ENCODE results near the gene SLC51A. TPM values are rescaled to one million over a fixed set of nuclear protein-coding genes. Genes with fewer than 3 reads are reported as not detected.
"Not testable (repeated sequence)": the region's sequence is repeated elsewhere in the genome, so short reads cannot be mapped to it uniquely, and the experiment has no call there.

SLC51A gene
- total and polyA plus RNA-seq, 9 of the 15 experiments (the other 6 are each of a cell fraction or from before 2014, with no cell fraction given), result 0.35 to 0.38 TPM; not detected in 7

DNA sequence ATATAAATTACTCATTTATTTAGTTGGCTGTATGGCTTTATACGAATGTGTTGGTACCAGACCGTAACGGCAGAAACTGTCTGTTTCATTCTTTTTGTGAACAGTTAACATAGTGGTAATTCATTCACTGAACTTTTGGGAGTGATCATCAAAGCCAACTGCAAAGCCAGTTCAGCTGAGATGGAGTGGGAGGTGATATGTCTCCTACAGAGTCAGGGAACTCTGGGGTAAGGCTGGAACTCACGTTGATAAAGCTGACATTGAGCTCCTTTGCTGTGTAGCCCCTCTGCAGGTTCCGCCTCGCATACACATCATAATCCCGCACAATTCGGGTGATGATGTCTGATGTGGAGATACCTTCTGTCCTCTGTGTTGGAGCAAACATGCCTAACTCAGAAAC lies 25.4 kb downstream of the SLC51A start (continued):
- TF ChIP-seq, protein P1, sequence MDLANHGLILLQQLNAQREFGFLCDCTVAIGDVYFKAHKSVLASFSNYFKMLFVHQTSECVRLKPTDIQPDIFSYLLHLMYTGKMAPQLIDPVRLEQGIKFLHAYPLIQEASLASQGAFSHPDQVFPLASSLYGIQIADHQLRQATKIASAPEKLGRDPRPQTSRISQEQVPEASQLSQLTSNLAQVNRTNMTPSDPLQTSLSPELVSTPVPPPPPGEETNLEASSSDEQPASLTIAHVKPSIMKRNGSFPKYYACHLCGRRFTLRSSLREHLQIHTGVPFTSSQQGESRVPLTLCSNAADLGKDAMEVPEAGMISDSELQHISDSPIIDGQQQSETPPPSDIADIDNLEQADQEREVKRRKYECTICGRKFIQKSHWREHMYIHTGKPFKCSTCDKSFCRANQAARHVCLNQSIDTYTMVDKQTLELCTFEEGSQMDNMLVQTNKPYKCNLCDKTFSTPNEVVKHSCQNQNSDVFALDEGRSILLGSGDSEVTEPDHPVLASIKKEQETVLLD (IDR thresholded peaks at IDR 0.05), result no peak
- TF ChIP-seq ZNF445 (CRISPR knock-in tag; IDR thresholded peaks at IDR 0.05; ENCODE audit: low read depth) (no peak), NCOA4 (IDR thresholded peaks at IDR 0.05; ENCODE audit: partially characterized antibody) (no peak), CREB5 (CRISPR knock-in tag; IDR thresholded peaks at IDR 0.05) (no peak), RAD21 (CRISPR knock-in tag; conservative IDR thresholded peaks at IDR 0.05 in 1 of 2, IDR thresholded peaks at IDR 0.05 in 1 of 2) (no peak)

- H3K9me3 ChIP-seq (replicated peaks; ENCODE audit: control insufficient read depth, insufficient read depth, low read depth, low read length); H3K79me2 ChIP-seq (ENCODE audit: control insufficient read depth, insufficient read depth, low read length); in situ Hi-C loops (cut with MboI); H3K9me1 ChIP-seq (ENCODE audit: control insufficient read depth, insufficient read depth, low read length); H2AFZ ChIP-seq (ENCODE audit: low read depth, low read length); intact Hi-C loops (cut with micrococcal nuclease); H3K9ac ChIP-seq (ENCODE audit: insufficient read depth in 1 of 2, low read depth in 2 of 2, low read length in 2 of 2); CTCF ChIA-PET (ENCODE audit: low intra/inter-chr PET ratio); FAIRE-seq; H3K4me1 ChIP-seq (replicated peaks in 1 of 2; ENCODE audit: control insufficient read depth in 2 of 2, insufficient read depth in 2 of 2, low read length in 2 of 2); BruUV-seq (replicated peaks); H3K4me2 ChIP-seq (ENCODE audit: insufficient read depth, low read length); ATAC-seq; H3K27me3 ChIP-seq (ENCODE audit: control insufficient read depth in 2 of 2, insufficient read depth in 2 of 2, low read length in 2 of 2); POLR2A ChIA-PET; H4K20me1 ChIP-seq (replicated peaks; ENCODE audit: control insufficient read depth, insufficient read depth, low read length); H3K27ac ChIP-seq (ENCODE audit: extremely low read depth, low read depth, low read length); DNase-seq (ENCODE audit: extremely low read depth in 1 of 4, low spot score in 3 of 4); H3K4me3 ChIP-seq: not testable (repeated sequence)
- TF ChIP-seq POLR2G (IDR thresholded peaks at IDR 0.05; ENCODE audit: low read depth, low read length), result 0 out of 2 replicates have a peak, but pooled peaks have one; percentile 20
- peaks cover 65% of the 10 kb centered on the region for H3K36me3 ChIP-seq (ENCODE audit: control insufficient read depth, insufficient read depth, low read length)
- 92% methylated on average over 18 of the region's 34 CpGs for WGBS (ENCODE audit: insufficient coverage, low coverage, missing lambda C conversion rate)
These were observed 27.8 kb downstream of the SLC51A start for GRCh38 chr3:196244166-196244565.

Data from K562 (cell line).